ENCODE results near the gene HAVCR1.

DNA sequence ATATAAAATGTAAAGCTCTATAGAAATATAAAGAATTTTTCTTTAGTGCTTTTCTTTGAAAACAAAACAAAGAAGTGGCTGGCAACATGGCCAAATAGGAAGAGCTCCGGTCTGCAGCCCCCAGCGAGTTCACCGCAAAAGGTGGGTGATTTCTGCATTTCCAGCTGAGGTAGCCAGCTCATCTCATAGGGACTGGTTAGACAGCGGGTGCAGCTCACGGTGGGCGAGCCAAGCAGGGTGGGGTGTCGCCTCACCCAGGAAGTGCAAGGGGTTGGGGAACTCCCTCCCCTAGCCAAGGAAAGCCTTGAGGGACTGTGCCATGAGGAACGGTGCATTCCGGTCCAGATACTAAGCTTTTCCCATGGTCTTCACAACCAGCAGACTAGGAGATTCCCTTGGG is 74.9 kb downstream of the HAVCR1 start:
- TF ChIP-seq POLR2AphosphoS5 (IDR thresholded peaks at IDR 0.05; ENCODE audit: low read depth, low read length) = no peak
- TF ChIP-seq POLR2A (IDR thresholded peaks at IDR 0.05; ENCODE audit: low read depth, low read length) = no peak
- no peak for TF ChIP-seq SPI1 (IDR thresholded peaks at IDR 0.05; ENCODE audit: low read depth, low read length)
- TF ChIP-seq TAF1 (IDR thresholded peaks at IDR 0.05; ENCODE audit: low read depth, low read length) = no peak
